ENCODE measurements around the gene SEPSECS. TPM values are rescaled to one million over a fixed set of nuclear protein-coding genes. Genes with fewer than 3 reads are reported as not detected.

SEPSECS gene
- 10 to 100 TPM in 4 of 5 donors, 1 to 10 TPM in 1; 9.0 to 18.4 (median 15.6) TPM for polyA plus RNA-seq (ENCODE audit: insufficient read depth in 1 of 5, insufficient read length in 5 of 5, low replicate concordance in 1 of 5)
- long read RNA-seq, donor 1, full-length matches to known transcripts: 3 of 3 reads
- long read RNA-seq, donor 1, partial matches to known transcripts: 0 of 3 reads
- long read RNA-seq, donor 1, other reads (novel, unspliced or antisense): 0 of 3 reads
- long read RNA-seq, donor 2, full-length matches to known transcripts: 2 of 2 reads
- long read RNA-seq, donor 2, partial matches to known transcripts: 0 of 2 reads
- long read RNA-seq, donor 2, other reads (novel, unspliced or antisense): 0 of 2 reads
- long read RNA-seq, donor 3, full-length matches to known transcripts: 1 of 1 reads
- long read RNA-seq, donor 3, partial matches to known transcripts: 0 of 1 reads
- long read RNA-seq, donor 3, other reads (novel, unspliced or antisense): 0 of 1 reads
- long read RNA-seq, donor 4, full-length matches to known transcripts: 2 of 2 reads
- long read RNA-seq, donor 4, partial matches to known transcripts: 0 of 2 reads
- long read RNA-seq, donor 4, other reads (novel, unspliced or antisense): 0 of 2 reads
- long read RNA-seq, donor 5, full-length matches to known transcripts: 1 of 1 reads
- long read RNA-seq, donor 5, partial matches to known transcripts: 0 of 1 reads
- long read RNA-seq, donor 5, other reads (novel, unspliced or antisense): 0 of 1 reads
- long read RNA-seq, donor 6, full-length matches to known transcripts: 1 of 1 reads
- long read RNA-seq, donor 6, partial matches to known transcripts: 0 of 1 reads
- long read RNA-seq, donor 6, other reads (novel, unspliced or antisense): 0 of 1 reads
- long read RNA-seq, donor 7, full-length matches to known transcripts: 1 of 1 reads
- long read RNA-seq, donor 7, partial matches to known transcripts: 0 of 1 reads
- long read RNA-seq, donor 7, other reads (novel, unspliced or antisense): 0 of 1 reads
- long read RNA-seq, donor 8, full-length matches to known transcripts: 1 of 1 reads
- long read RNA-seq, donor 8, partial matches to known transcripts: 0 of 1 reads
- long read RNA-seq, donor 8, other reads (novel, unspliced or antisense): 0 of 1 reads

DNA sequence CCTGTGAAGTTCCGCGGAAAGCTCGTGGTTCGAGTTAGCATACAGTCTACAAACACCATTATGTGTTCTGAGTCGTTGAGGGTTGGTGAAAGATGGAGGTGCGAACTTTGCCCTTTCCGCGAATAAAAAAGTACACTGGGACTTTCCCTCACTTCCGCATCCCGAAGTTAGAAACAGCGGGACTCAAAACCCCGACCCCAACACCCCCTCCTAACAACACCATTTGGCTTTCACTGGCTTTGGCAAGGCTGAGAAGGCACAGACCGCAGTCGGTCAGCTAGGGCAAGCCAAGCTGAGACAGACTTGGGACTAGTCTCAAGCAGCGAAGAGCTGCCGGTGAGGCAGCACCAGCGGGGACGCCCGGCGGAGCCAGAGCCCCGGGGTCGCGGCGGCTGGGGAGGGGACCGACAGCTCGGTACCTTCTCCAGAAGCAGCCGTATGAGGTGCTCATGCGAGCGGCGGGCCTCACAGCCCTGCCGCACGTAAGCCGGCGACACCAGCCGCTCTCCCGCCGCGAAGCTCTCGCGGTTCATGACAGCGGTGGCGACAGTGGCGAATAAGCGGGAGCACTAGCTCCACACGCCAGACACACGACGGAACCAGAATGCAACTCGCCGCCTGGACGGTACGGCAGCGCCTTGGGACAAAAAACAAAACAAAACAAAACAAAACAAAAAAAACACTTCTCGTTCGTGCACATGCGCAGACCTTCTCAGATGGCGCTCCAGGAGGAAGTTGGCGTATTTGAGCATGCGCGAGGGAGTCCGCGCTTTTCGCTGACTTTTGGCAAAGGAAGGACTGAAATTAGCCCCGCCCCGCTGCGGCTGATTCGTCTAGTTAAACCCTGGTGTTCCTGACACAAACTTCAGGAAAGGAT is at the start of gene SEPSECS:
Gene SEPSECS (minus strand): TSS at position 613 of the 877 bp plus-strand sequence. CDS start 80 bp downstream, at position 533.
- DNase-seq: peak; percentile 98

DNA sequence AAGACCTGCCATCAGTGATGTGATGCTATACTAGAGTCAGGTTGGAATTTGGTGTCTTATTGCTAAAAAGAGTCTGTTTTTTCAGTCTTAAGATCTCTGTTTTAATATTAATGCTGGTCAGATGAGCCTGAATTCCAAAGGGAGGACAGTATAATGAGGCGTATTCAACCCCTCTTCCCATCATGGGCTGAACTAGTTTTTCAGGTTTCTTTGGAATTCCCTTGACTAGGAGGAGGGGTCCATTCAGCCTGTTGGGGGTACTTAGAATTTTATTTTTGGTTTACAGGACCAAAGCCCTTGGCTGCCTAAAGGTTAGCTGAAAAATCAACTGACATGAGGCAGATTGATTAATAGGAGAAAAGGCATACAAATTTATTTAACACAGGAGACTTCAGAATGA is 49.5 kb upstream of the SEPSECS start:
- DNase-seq: no peak

DNA sequence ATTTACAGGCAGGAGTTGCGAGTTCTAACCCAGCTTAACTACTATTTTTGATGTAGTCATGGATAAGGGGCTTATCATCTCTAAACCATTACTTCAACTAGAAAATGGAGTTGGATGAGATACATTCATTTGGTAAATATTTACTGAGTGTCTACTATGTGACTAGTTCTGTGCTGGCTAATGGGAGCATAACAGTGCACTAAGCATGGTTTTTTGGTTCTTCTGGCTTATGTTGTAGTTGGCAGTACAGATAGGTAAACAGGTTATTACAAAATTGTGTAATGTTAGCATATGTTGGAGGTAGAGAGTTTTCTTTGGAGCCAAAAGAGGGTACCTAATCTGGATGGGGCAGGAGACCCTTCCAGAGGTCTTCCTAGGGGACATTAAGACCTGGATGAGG is 47.7 kb upstream of the SEPSECS start:
- no peak for DNase-seq

DNA sequence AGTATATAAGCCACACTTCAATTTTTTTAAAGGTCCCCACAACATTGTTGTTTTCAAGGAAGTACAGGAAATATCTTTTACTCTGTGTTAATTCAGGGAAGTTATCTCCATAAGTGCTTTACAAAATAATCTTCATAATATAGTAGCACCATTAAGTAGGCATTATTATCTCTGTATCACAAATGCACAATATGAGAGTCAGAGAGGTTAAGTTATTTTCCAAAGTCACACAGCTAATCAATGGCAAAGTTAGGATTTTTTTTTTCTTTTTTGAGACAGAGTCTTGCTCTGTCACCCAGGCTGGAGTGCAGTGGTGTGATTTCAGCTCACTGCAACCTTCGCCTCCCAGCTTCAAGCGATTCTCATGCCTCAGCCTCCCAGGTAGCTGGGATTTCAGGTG is 38.5 kb upstream of the SEPSECS start:
- no peak for DNase-seq

DNA sequence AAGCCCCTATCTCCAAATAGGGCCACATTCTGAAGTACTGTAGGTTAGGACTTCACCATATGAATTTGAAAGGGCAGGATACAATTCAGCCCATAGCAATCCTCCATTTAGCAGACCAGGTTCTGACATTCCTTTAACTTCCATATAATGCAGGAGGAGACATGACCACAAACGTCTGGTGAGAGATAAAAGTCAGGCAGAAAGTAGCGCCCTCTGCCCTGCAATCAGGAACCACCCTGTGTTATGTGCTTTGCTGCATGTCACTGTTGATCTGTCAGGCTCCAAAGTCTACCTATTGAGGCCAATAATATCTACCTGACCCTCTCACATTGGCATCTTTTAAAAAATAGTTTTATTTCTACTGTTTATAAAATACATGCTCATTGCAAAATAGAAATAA is 30.2 kb upstream of the SEPSECS start:
- DNase-seq: no peak

DNA sequence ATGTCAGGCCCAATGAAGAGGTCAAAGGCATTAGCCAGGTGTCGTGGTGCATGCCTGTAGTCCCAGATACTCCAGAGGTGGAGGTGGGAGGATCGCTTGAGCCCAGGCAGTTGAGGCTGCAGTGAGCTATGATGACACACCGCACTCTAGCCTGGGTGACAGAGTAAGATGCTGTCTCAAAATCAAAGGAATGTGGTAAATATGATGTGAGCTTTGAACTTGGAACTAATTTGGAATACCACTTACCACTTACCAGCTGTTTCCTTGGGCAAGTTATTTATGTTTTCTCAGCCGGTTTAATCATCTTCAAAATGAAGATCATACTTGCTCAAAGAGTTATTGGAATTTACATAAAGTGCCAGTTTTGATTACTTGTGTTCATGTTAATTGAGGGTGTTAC is 23.8 kb upstream of the SEPSECS start:
- DNase-seq: no peak

DNA sequence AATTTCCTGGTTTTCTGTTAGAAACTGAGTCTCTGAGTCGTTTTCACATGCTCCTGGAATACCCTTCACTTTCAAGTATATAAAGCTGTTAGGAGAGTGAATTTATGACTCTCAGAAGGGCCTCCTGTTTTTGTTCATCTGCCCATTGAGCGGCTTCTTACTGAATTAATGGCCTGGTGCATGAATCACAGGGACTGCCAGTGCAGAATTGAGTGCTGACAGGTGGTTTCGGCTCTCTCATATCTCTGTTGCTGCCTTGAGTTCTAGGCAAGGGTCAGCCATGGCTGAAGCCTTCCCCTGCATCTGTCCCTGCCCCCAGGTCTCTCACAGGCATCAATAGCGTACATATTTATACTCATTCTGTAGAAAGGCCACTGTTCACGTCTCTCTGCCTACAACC is 22.7 kb upstream of the SEPSECS start:
- DNase-seq: no peak

DNA sequence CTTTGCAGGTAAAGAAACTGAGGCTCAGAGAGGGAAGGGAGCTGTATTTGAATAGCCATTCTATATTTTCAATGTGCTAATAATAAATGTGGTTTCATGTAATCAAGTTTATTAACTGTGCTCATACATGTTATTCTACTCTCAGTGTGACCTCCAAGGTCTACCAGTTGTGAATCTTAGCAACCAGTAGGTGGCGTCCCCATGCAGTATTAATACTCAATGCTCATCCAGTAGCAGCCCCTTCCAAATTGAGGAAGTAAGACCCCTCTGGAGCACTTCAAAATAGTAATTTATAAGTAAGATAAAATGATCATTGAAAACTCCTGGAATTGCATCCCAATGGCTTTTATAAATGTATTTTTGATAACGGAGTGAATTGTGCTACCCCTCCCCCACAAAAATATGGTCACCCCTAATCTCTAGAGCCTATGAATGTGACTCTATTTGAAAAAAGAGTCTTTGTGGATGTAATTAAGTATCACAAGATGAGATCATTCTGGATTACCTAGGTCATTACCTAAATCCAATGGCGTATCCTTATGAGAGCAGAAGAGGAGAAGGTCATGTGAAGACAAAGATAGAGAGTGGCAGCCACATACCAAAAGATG is 20.4 kb upstream of the SEPSECS start:
- no peak for DNase-seq

DNA sequence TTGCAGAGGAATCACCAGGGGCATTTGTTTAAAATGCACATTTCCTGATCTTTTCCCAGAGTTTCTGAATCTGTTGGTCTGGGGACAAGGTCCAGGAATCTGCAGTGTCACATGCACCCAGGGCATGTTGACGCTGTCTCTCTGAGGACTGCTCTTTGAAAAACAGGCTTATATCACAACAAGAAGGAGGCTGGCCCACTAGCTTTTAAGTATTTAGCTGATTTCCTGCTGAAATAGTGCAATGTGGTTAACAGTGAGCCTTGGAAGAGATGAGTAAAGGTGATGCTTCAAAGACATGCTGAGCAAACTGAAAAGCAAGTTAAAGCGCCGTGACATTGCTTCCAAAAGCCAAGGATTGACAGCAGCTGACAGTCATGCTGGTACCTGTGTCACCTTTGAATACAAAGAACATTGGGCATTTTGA is 18.6 kb upstream of the SEPSECS start:
- DNase-seq: no peak

DNA sequence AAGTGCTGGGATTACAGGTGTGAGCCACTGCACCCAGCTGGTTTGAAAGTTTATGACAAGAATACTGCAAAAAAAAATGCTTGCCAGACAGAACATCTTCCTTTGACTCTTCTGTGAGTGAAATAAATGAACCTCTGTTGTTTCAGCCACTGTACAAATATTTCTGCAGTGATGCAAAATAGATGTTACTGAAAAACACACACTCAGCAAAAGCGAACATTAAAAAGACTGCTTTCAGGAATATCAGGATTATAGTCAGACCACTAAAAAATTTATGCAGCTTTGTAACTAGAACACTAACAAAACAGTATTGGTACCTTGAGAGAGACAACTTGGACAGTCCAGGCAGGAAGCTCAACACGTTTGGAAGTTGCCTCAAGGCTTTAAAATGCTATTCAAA is 16.9 kb upstream of the SEPSECS start:
- DNase-seq: no peak

DNA sequence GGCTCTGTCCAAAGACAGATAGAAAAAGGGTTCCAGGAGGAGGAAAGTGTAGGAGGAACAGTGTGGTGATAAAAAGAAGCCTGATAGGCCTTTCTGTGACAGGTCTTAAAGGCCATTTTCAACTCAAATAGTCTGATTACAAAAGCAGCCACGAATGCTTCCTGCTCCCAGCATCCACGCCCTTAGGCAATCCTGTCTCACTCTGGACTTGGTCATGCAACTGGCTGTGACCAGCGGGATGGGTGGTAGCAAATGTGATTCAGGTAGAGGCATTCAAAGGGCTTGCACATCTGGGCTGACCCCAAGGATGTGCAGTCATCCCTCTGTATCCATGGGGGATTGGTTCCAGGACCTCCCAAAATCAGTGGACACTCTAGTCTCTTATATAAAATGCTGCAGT is 14.4 kb upstream of the SEPSECS start:
- no peak for DNase-seq

DNA sequence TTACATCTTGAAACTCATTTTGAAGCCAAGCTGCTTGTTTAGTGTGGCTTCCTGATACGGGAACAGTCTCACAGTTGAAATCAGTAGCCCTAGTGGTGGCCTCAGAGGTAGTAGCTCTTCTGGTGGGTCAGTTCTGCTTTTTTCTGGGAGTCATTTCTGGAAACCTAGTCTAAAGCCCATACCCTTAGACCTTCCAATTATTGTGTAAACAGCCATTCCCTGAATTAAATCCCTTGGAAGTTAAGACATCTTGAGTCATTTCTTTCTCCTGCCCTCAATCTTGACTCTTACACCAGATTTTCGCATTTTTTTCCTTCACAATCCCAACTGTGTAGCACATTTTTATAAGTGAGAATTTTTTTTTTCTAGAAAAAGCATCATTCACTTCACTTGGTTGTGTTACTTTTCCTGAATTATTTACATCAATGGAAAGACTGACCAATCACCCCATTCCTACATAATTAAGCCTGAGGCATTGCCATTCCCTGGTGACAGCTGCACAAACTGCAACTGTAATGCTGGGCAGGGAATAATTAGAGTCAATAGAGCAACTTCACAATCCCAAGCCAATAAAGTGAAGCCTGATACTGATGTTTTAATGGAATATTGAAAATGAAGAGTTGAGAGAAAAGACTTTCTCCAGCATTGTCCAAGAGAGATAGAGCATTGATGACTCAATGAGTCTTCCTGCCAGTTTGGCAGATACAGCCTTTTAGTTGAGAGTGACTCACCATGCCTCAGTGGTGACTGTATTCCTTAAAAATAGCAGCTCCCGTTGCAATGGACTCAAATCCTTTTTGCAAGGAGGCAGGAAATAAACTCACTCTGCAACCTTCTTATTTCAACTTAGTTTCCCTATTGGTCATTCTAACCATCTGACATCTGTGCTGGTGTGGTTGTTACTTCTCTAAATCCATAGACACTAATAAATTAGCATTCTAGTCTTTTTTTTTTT is 13.0 kb upstream of the SEPSECS start:
- peak in 1 of 2 donors; percentile 6 for DNase-seq

DNA sequence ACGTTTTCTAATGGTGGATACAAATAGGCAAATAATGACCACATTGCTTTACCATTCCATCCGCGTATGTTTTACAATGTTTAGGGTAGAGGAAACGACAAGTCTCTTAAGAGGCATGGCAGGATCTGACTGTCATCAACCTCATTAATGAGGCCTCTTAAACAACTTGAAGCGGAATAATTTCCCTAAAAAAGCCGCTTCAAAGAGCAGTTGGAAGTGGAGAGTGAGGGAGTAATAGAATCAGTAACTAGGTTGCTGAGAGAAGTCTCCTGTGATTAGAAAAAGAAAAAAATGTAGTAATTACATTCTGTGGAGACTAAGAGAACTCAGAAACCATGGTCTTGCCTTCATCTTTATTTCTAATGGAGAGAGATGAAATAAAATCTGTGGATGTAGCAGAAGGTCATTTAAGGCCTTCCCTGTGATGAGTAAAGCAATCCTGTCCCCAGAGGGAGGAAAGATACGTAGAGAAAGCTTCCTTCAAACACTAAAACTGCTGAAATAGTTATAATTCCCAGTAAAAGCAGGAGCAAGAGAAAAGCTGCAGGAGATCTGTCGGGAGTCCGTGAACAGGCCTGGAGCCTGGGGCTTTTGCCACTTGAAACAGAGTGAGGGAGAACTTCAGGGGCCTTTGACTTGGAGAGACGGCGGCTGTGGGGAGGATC is 11.1 kb upstream of the SEPSECS start:
- DNase-seq: no peak

DNA sequence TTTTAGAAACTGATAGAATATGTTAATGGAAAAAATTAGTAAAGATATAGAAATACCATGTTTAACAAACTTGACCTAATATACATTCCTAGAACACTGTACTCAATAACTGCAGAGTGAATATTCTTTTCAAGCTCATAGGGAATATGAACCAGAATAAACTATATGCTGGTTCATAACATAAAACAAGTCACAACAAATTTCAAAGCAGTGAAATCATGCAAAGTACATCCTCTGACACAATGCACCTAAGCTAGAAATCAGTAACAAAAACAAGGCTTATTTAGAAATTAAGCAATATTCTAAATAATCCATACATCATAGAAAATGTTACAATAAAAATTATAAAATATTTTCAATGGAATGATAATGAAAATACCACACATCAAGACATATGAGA is 9.2 kb upstream of the SEPSECS start:
- DNase-seq: no peak

DNA sequence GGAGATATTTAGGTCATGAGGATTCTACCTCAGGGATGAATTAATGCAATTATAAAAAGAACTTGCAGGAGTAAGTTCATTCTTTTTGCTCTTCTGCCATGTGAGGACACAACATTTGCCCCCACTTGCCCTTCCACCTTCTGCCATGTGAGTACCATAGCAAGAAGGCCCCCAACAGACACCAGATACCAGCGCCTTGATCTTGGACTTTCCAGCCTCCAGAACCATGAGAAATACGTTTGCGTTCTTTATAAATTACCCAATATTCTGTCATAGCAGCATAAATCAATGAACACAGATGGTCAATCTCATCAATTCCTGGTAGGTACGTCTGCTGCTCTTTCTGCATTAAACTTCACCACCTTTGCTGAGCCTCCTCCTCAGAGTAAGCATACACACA is 5.7 kb upstream of the SEPSECS start:
- no peak for DNase-seq

DNA sequence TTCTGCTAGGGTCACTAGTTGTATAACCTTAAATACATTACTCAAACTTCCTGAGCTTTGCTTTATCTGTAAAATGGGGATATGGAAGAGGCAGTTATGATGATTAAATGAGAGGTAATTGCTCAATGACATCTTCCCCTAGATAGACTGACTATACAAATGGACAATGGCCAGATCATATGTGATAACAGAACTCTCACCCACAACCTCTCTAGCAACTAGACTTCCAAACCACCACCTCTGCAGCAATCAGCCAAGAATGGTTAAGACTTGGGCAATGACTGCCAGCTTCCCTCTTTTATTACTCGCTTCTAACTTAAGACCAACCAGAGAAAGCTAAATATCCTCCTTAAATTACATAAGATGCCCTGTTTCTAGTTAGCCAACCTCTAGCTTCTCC is 2.9 kb upstream of the SEPSECS start:
- no peak for DNase-seq

DNA sequence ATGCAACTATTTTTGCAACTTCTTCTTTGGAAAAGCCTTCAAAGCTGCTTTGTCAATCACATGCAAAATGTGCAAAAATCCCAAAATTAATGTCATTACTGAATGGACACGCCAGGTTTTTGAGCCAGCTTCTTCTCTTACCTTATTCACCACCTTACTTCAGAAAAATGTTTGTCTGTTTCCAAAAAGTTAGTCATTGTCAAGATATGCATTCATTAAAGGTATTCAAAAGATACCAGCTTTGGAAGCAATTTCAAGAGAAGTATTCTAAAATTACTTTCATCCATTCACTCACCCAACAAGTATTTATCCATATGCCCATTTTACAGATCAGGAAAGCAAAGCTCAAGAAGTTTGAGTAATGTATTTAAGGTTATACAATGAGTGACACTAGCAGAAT is 2.3 kb upstream of the SEPSECS start:
- DNase-seq: no peak

DNA sequence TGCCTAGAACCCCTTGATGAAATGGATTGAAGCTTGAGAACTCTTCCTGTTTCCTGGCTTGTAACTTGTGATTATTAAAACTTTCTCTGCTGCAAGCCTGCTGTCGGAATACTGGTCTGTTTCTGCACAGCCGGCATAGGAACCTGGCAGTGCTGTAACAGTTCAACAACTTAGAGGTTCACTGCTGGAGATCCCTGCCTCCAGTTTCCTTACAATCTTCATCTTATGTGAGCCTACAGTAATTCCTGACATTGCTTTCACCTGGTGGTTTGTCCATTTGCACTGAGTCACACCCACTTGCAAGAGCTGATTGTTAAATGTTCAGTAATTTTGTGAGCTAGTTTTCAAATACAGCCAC is 1.3 kb upstream of the SEPSECS start:
- peak in 1 of 2 donors; percentile 4 for DNase-seq
